CD4-positive, alpha-beta T cell treated with Interleukin-1 beta for 1 hour (primary cell): ENCODE results near the gene IGFBP4.

Source experiments
- DNase-seq, 2 donors: peaks; one replicate each; pipeline ENCODE4 v3.0.0-alpha.2; 2020 to 2022

The IGFBP4 gene

DNA sequence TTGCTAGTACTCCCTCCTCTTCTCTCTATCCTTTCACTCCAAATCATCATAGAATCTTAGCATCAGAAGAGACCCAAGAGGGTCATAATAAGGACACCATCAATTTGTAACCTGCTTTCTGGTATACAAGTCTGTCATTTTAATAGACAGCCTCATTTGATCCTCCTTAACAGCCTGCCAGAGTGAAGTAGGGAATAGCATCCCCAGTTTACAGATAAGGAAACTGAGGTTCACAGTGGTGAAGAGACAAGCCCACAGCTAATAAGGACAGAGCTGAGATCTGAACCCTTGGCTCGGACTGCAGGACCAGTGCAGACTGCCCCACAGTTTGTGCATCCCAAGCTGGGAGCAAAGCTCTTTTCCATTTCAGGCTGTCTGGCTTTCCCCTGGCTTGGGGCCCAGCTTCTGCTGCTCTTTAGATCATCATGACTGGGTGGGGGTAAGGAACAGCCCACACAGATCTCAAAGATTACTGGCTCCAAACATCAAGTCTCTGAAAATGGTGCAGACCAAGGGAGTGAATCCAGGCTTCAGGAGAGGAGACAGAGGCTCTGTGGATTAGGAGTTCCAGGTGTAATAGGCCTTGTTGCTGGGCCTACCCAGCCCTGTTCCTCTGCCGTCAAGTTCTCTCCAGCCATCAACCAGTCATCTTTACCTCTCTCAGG, 10.3 kb upstream of the IGFBP4 start:
- DNase-seq: no peak

DNA sequence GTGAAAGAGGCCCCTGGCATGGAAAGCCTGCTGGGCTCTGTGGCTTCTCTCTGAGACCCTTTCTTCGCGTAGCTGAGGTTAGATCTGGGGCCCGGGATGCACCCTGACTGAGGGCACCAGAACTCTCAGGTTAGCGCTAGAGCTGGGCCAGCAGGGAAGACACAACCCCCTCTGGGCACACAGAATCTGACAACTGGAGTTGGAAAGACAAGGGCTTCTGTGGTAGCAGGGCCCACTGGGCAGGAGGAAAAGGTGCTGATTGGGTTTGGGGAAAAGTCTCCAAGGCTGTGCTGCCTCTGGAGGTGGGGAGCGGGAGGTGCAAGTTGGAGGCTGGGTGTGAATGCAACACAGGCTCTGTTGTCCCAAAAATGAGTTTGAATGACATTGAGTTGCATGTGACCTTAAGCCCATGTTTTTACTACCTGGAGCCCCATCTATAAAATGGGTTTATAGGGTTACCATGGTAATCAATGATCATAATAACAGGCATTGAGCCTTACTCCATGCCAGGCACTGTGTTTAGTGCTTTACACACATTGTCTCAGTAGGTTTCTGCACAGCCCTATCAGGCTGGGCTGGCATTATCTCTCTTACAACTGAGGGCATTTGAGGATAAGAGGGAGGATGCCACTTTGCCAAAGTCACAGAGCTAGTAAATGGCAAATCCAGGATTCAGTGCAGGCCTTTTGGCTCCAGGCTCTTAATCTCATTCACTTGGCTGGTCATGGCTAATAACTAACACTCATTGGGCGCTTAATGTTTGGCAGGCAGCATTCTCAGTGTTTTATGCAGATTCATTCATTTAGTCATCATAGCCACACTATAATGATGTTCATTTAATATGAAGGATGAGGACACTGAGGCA, 9.5 kb upstream of the IGFBP4 start:
- DNase-seq: no peak

DNA sequence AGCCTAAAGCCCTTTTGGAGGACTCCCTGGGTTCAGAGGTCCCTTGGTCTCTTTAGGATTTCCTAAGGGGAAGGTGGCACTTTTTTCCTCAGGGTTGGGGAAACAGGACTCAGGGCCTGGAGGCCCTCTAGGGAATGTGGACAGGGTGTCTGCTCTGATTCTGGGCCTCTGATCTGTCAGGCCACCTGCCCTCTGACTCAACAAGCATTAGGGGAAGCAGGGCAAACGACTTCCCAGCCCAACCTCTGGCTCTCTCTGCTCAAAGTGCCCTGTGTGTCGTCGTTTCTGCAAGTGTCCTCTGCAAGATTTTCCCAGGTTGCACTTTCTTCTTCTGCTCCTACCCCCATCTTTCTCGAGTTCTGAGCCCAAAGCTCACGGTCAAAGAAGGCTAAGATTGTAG, 6.6 kb upstream of the IGFBP4 start:
- no peak for DNase-seq

DNA sequence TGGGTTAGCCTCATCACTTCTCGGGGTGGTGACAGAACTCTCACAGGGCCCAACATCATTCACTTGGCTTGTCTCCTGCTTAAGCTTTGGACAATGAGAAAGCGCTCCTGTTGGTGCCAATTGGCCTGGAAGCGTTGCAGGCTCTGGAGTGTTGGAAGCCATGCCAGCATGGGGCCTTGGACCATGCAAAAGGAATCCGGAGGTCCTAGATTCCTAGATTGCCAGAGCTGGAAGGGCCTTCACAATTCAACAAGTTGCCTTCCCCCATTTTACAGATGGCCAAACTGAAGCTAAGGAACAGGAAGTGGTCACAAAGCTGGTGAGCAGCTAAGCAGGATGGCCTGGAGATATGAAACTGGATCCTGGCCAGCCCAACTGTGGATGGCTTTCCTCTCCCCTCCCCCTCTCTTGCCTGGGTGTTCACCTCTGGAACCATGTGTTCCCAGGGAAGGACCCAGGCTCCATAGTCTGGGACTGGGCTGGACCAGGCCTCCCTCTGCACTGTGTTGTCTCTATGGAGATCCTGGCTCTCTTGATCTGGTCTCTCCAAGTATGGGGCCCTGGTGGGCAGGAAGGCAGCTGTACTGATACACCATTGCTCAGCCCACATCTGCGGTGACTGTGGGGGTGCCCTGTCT, 6.0 kb upstream of the IGFBP4 start:
- DNase-seq: no peak

DNA sequence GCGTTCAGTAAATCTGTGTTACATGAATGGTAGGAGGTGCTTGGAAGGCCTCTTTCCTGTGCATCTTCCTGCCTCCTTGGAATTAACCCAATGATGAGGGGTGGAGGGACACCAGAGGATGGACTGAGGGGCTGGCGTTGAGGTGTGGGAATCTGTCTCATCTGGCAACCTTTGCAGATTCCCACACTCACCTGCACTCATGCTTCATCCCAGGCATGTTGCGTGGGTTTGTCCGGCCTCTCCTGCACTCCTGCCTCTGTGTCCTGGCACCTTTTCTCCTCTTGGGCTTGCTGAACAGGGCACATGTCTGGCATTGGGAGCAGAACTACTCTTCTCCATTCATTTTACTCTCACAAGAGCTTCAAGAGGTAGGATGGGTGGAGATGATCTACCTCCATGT, 3.1 kb upstream of the IGFBP4 start:
- no peak for DNase-seq

DNA sequence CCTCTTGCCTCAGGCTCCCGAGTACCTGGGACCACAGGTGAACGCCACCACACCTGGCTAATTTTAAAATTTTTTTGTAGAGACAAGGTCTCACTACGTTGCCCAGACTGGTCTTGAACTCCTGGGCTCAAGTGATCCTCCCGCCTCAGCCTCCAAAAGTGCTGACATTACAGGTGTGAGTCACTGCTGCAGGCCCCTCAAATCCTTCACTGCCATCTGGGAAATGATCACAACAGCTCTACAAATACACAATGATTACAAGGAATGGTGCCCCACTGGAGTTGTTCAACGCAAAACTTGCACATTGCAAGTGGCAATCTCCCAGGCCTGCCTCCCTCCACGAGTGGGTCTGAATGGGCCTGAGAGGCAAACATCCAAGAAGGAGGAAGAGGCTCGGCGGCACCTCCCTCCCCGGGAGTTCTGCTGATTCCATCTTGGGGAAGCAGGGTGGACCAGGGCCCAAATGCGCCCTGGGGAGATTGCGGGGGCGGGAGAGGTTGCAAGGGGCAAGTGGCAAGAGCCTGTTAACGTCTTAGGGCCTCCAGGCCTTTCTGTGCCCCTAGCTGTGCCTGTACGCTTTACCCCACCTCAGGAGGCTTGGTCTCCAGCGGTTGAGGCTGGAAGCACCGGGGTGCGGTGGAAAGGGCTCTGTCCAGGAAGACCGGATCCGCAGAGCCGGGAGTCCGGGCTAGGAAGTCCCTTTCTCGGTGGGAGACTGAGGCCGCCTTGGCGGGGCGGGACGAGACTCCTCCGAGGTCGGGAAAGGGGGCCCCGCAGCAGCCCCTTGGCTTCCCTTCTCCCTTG, 656 bp upstream of the IGFBP4 start:
- no peak for DNase-seq

DNA sequence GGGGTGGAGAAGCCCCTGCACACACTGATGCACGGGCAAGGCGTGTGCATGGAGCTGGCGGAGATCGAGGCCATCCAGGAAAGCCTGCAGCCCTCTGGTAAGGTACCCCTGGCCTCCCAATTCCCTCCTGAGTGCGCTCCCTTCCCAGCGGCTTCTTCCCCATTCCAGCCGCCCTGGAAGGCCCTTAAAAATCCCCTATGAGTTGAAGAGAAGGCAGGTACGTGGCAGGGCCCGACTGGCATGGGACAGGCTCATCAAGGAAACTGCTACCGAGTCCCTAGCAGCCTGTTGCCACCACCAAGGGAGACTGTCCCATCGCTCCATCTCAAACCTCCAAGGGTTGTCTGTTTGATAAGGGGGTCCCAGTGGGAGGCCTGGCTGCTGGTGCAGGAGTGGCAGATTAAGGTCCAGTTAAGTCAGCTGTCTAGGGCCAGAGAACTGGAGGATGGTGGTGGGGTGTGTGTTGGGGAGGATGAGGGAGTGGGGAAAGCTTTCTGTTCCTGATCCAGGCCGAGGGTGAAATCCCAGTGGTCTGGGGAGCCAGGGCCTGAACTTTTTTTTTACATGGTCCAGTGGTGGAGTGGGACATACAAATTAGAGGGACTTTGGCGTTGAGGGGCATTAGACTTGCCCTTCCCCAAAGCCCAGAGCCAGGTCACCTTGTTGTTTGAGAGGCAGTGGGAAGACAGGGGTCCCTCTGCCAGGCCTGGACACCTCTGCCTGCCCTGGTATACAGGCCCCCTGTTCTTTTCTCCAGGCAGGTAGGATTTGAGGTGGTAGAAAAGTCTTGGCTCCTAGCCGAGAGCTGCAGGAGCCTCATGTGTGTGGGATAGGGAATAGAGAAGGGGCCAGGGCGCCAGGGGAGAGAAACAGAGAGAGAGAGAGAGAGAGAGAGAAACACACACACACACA, 994 bp downstream of the IGFBP4 start:
- DNase-seq: no peak

DNA sequence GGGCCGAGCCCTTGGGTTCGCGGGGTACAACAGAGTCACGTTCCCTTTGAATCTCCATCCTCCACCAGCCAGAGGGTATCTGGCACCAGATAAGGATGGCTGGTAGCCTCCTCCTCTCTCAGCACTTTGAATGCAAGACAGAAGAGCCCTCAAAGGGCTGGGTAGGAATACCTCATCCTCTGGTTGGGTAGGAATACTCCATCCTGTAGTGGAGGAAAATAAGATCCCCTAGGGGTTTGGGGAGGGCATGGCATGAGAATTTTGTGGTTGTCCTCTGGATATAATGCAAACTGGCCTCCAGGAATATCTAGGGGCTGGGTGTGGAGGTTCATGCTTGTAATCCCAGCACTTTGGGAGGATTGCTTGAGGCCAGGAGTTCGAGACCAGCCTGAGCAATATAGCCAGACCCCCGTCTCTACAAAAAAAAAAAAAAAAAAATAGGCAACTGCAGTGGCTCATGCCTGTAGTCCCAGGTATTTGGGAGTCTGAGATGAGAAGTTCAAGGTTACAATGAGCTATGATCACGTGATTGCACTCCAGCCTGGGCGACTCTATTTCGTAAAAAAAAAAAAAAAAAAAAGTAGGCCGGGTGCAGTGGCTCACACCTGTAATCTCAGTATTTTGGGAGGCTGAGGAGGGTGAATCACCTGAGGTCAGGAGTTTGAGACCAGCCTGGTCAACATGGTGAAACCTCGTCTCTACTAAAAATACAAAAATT, 2.7 kb downstream of the IGFBP4 start:
- DNase-seq: no peak

DNA sequence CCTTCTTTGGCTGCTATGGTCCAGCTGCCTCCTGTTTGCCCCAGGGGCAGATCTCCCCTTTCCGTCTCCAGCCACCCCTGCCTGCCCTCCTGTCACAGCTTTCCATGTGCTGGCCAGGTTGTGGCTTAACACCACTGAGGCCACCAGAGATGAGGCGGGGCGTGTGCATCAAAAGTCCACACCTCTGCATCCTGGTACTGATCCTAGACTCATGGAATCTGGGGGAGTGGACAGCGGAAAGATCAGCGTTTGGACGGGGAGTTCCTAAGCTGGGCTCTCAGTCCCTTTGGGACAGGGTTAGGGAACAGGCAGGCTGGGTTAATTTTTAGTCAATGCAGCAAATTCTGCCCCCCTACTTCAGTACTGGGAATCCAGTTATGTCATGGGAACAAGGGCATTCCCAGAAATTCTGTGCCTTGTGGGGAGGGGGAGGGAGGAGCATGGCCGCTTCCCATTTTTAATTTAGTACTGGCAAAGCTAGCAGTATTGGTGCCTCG, 3.9 kb downstream of the IGFBP4 start:
- DNase-seq: no peak

DNA sequence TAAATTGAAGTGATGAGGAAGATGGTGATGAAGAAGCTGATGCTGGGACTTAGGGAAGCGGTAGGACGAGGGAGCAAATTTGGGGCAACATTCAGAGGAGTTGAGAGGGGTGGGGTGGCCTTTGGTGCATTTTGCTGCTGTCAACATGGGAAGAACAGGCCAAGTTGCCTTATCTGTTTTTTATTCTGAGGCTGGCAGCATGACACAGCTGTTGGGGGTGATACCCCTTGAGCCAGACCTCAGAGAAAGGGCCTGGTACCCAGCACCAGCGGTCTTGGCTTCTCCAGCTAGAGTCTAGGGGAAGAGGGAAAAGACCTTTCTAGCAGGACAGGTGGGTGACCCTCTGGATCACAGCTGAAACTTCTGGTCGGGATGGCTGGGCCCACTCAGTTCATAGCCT, 4.6 kb downstream of the IGFBP4 start:
- no peak for DNase-seq

DNA sequence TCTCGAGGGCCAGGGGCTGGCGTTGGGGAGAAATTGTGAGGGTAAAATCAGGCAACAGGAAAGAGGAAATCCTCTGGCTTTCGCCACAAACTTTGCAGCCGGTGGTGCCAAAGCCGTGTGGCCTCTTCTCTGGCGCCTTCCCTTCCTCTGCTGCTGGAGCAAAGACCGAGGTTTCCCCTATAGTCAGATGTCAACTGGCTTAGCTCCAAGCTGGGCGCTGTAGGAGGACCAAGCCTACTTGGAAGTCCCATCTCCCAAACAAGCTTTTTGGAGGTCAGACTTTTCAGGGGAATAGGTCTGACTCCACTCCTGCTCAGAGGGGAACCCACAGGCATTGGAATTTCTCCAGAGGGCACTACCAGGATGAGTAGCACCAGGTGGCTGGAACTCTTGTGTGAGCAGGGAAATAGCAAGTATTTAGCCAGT, 5.0 kb downstream of the IGFBP4 start:
- DNase-seq: no peak

DNA sequence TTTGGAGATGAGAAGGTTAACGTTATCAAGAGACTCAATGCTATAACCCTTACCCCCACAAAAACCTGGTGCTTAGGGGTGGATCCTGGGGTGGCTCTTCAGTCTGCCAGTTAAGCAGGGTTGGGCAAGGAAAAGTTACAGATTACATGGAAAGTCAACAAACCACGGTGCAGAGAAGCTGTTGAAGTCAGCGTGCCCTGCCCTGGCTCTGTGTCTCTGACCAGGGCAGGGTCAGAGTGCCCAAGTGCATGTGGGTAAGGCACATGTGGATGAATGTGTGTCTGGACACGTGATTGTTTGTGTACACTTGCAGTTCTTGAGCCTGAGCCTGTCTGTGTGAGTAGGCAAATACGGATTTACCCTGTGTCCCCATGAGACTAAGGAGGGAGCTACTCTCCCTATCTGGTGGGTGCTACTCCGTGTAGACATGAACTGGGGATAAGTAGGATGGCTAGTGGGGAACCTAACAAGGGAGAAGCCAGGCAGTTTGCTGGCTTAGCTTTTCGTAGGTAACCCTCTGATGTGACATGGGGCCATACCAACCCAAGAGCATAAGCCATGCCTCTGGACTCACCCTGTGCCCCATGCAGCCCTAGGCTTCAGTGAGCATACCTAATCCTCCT, 5.5 kb downstream of the IGFBP4 start:
- DNase-seq: no peak

DNA sequence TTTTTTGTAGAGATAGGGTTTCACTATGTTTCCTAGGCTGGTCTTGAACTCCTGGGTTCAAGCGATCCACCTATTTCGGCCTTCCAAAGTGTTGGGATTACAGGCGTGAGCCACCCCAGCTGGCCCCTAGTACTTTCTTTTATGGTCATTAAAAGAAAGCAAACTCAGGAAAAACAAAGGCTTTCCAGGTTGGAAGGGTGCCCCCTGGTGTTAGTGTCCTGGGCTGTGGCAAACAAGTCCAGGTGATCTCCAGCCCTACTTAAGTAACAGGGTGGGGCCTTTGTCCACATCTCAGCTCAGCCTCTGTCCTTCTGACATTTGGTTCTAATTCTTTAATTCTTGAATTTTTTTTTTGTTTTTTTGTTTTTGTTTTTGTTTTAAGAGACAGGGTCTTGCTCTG, 6.9 kb downstream of the IGFBP4 start:
- peak; percentile 29 to 37 for DNase-seq

DNA sequence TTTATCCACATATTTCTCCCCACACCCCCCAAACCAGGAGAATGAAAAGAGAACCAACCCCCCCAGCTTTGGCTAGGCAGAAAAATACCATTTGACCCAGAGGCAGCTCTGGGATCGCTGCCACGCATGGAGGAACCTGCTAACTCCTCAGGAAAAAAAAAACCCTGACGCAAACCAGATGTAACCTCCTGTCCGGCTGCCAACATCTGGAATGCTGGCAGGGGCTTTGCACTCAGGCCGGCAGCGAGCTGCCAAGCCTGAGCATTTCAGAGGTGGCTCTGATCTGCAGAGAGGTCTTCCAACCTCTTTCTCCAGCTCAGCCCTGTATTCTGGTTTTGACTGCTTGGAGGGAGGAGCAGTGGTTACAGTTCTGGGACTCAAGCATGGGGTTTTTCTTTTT, 8.2 kb downstream of the IGFBP4 start:
- DNase-seq: no peak

DNA sequence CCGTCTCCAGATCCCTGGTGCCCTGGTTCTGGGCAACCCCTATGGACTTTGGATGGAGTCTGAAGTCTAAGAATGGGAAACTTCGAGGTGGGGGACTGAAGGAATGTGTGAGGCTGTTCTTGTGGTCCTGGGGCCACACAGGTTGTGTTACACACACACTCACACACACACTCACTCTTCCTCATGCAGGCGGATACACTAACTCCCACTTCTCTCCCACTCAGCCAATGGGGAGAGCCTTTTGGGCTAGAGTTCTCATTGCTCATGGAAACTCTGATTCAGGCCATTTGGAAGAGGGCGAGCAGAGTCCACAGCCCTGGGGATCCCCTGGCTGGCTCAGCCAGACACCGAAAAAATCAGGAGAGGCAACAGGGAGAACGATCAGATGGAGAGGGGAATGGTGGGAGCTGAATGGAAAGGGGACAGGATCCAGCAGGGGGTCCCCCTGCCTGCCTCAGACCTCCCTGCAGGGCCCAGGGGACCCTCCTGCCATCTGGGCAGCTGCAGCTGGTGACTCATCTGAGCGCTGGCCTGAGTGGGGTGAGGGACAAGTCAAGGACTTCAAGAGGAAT, 9.1 kb downstream of the IGFBP4 start:
- DNase-seq: no peak

DNA sequence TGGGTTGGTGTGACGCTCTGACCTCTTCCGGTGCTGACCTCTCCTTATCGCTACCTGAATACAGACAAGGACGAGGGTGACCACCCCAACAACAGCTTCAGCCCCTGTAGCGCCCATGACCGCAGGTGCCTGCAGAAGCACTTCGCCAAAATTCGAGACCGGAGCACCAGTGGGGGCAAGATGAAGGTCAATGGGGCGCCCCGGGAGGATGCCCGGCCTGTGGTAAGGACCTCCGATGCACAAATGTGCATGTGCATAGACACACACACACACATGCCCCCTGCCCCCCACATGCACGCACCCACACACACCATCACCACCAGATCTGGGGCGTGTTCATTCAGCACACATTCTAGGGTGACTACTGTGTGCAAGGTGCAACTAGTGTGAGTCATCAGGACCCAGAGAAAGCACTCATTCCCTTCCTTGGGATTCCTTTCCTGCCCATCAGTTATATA, 9.7 kb downstream of the IGFBP4 start:
- DNase-seq: no peak

DNA sequence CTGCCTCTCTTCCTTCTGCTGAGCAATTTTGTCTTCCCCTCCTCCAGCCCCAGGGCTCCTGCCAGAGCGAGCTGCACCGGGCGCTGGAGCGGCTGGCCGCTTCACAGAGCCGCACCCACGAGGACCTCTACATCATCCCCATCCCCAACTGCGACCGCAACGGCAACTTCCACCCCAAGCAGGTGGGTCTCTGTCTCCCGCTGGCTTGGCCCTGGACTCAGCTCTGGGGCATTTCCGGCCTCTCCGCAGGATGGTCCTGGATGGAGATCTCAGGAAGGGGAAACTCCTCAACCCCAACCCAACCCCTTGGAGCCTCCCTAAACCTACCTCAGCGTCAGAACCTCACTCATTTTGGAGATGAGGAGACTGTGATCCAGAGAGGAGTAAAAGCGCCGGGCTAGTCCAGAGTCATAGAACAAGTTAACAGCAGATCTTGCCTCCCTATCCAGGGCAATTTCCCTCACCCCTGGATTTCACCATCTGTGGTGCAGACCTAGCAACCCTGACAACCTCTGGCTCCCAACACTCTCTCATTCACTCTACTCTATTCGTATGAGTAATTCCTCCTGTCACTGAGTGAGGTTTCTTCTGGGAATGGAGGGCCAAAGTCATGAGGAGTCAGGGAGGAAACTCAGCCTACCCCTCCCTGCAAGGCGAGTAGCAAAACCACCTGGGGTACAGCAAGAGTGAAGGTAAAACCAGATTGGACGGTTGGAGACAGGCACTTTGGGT, 10.8 kb downstream of the IGFBP4 start:
- no peak for DNase-seq

DNA sequence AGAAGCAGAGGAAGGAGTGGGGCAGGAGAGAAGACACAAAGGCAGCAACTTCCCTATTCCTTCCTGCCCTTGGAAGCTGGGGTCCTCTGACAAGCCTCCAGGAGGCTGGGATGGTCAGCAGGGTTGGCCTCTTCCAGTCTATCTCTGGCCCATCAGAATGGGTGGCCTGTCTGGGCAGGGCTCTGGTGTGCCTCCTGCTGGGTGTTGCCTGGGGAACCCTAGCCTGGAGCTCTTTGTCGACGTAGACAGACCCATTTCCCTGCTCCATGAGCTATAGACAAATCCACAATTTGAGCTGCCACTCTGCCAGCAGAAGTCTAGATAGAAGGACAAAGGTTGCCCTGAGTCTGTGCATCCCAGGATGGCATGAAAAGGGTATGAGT, 11.4 kb downstream of the IGFBP4 start:
- DNase-seq: no peak

DNA sequence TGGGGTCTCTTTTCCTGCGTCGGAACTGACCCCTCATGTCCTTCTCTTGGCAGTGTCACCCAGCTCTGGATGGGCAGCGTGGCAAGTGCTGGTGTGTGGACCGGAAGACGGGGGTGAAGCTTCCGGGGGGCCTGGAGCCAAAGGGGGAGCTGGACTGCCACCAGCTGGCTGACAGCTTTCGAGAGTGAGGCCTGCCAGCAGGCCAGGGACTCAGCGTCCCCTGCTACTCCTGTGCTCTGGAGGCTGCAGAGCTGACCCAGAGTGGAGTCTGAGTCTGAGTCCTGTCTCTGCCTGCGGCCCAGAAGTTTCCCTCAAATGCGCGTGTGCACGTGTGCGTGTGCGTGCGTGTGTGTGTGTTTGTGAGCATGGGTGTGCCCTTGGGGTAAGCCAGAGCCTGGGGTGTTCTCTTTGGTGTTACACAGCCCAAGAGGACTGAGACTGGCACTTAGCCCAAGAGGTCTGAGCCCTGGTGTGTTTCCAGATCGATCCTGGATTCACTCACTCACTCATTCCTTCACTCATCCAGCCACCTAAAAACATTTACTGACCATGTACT, 13.2 kb downstream of the IGFBP4 start:
- DNase-seq: no peak
